Measurements from ENCODE around the gene UNC5A. TPM values are rescaled to one million over a fixed set of nuclear protein-coding genes. Genes with fewer than 3 reads are reported as not detected.

The UNC5A gene
- total RNA-seq, 4 donors from 2014 or later = 0.19 TPM; not detected in 3

- Histone ChIP-seq H3K9me3 (no peaks in the 10 kb centered on the region), H3K27ac (no peak overlapping the region), H3K36me3 (no peaks in the 10 kb centered on the region), H3K4me3 (peak overlapping the region; percentile 4 to 59 (median 30)), H3K27me3 (peaks cover 0 to 100% (median 10%) of the 10 kb centered on the region in 4 donors), H3K4me1 (peaks cover 0 to 29% (median 13%) of the 10 kb centered on the region in 3 donors)
- DNase-seq = no peak
- intact Hi-C loops (cut with DNase I) = no loop called here
- 0 to 4% methylated on average over 7 to 10 of the region's 55 CpGs for WGBS, 2 donors
- TF ChIP-seq CTCF (IDR thresholded peaks at IDR 0.05) (peak in 1 of 6 experiments; percentile 23), POLR2A (IDR thresholded peaks at IDR 0.05) (no peak)
Measured at GRCh38 chr5:176817841-176818377, 7.5 kb downstream of the UNC5A start.

GRCh38 chr5:176818391-176819098, 8.2 kb downstream of the UNC5A start:
- Histone ChIP-seq H3K9me3 (no peaks in the 10 kb centered on the region), H3K4me1 (peaks cover 0 to 29% (median 13%) of the 10 kb centered on the region in 3 donors), H3K27me3 (peaks cover 0 to 100% (median 10%) of the 10 kb centered on the region in 4 donors), H3K27ac (no peak overlapping the region), H3K36me3 (no peaks in the 10 kb centered on the region), H3K4me3 (peak overlapping the region in 2 of 4 donors; percentile 41 to 59)
- 30 to 32% methylated on average over 10 to 11 of the region's 12 CpGs for WGBS, 2 donors
- intact Hi-C loops (cut with DNase I) = no loop called here
- no peak for DNase-seq
- TF ChIP-seq POLR2A (IDR thresholded peaks at IDR 0.05) = no peak
- no peak for TF ChIP-seq CTCF (IDR thresholded peaks at IDR 0.05)

GRCh38 chr5:176819476-176819875, 9.1 kb downstream of the UNC5A start:
- 76 to 85% methylated on average over 4 to 5 of the region's 5 CpGs for WGBS, 2 donors
- Histone ChIP-seq H3K27me3 (peaks cover 0 to 100% (median 10%) of the 10 kb centered on the region in 4 donors), H3K4me3 (no peak overlapping the region), H3K36me3 (no peaks in the 10 kb centered on the region), H3K4me1 (peaks cover 0 to 29% (median 13%) of the 10 kb centered on the region in 3 donors), H3K27ac (no peak overlapping the region), H3K9me3 (no peaks in the 10 kb centered on the region)
- intact Hi-C loops (cut with DNase I) = no loop called here
- TF ChIP-seq CTCF (IDR thresholded peaks at IDR 0.05) (no peak), POLR2A (IDR thresholded peaks at IDR 0.05) (no peak)
- DNase-seq = no peak

GRCh38 chr5:176820937-176821336, 10.6 kb downstream of the UNC5A start:
- H3K4me3 ChIP-seq = no peak overlapping the region
- peaks cover 0 to 29% (median 13%) of the 10 kb centered on the region in 3 donors for H3K4me1 ChIP-seq
- WGBS, 2 donors = 41 to 47% methylated on average over 7 of the region's 7 CpGs
- peaks cover 0 to 99% (median 10%) of the 10 kb centered on the region in 4 donors for H3K27me3 ChIP-seq
- no peak overlapping the region for H3K27ac ChIP-seq
- no peak for DNase-seq
- no peaks in the 10 kb centered on the region for H3K9me3 ChIP-seq
- intact Hi-C loops (cut with DNase I) = no loop called here
- no peaks in the 10 kb centered on the region for H3K36me3 ChIP-seq
- TF ChIP-seq CTCF (IDR thresholded peaks at IDR 0.05) (no peak), POLR2A (IDR thresholded peaks at IDR 0.05) (no peak)

- Histone ChIP-seq H3K36me3 (no peaks in the 10 kb centered on the region), H3K27me3 (peaks cover 0 to 94% (median 10%) of the 10 kb centered on the region in 4 donors), H3K9me3 (no peaks in the 10 kb centered on the region), H3K27ac (no peak overlapping the region), H3K4me3 (no peak overlapping the region), H3K4me1 (peaks cover 0 to 29% (median 13%) of the 10 kb centered on the region in 3 donors)
- intact Hi-C loops (cut with DNase I) = no loop called here
- DNase-seq = no peak
- no peak for TF ChIP-seq POLR2A (IDR thresholded peaks at IDR 0.05)
- no peak for TF ChIP-seq CTCF (IDR thresholded peaks at IDR 0.05)
- 54 to 93% methylated on average over 3 of the region's 6 CpGs for whole genome bisulfite sequencing, 2 donors
Measured at GRCh38 chr5:176821441-176821840, 11.1 kb downstream of the UNC5A start.
